HepG2 (cell line): Measurements from ENCODE around the gene EMC9. TPM values are rescaled to one million over a fixed set of nuclear protein-coding genes. Genes with fewer than 3 reads are reported as not detected.
A peak's percentile ranks its signal among the peaks of the same experiment; 100 is the strongest.

Source experiments
- CAMTA2 ChIP-seq: sonication (generic); formaldehyde crosslinking; IDR thresholded peaks from 2 replicates; pipeline ENCODE4 v1.4.0; 2020; ENCODE audit warnings: mild to moderate bottlenecking, missing genetic modification reagents, borderline replicate concordance
- FUBP1 ChIP-seq: sonication (generic); formaldehyde crosslinking; IDR thresholded peaks from 2 replicates; pipeline ENCODE4 v1.5.1; 2020; ENCODE audit warnings: missing genetic modification reagents, mild to moderate bottlenecking, borderline replicate concordance
- HCFC1 ChIP-seq: fragments of 150-350 bp; IDR thresholded peaks from 2 replicates; pipeline ENCODE4 v1.6.1; 2014; ENCODE audit warnings: low read depth, low read length
- HDAC1 ChIP-seq: sonication (generic); formaldehyde crosslinking; IDR thresholded peaks from 2 replicates; pipeline ENCODE4 v1.5.1; 2020; ENCODE audit warnings: mild to moderate bottlenecking, missing genetic modification reagents
- IRF9 ChIP-seq: sonication (generic); formaldehyde crosslinking; IDR thresholded peaks from 2 replicates; pipeline ENCODE4 v1.8.0; 2022; ENCODE audit warnings: missing genetic modification reagents, mild to moderate bottlenecking, borderline replicate concordance
- JDP2 ChIP-seq: sonication (generic); formaldehyde crosslinking; IDR thresholded peaks from 2 replicates; pipeline ENCODE4 v1.8.1; 2022; ENCODE audit warnings: missing genetic modification reagents, borderline replicate concordance
- MATR3 ChIP-seq: sonication (generic); formaldehyde crosslinking; IDR thresholded peaks from 2 replicates; pipeline ENCODE4 v1.4.0; 2020; ENCODE audit warnings: missing genetic modification reagents
- NBN ChIP-seq: fragments of 450-650 bp; conservative IDR thresholded peaks from 2 replicates; pipeline ENCODE4 v1.6.1; 2017
- NKX3-1 ChIP-seq: sonication (generic); formaldehyde crosslinking; IDR thresholded peaks from 2 replicates; pipeline ENCODE4 v1.5.0; 2020; ENCODE audit warnings: missing genetic modification reagents
- PAX8 ChIP-seq: sonication (generic); formaldehyde crosslinking; IDR thresholded peaks from 2 replicates; pipeline ENCODE4 v1.8.0; 2022; ENCODE audit warnings: mild to moderate bottlenecking, missing genetic modification reagents, borderline replicate concordance
- POLR2AphosphoS2 ChIP-seq: IDR thresholded peaks from 2 replicates; pipeline ENCODE4 v1.6.1; 2011; ENCODE audit warnings: low read depth, low read length, improper control_type of control experiment
- SAFB2 ChIP-seq: sonication (generic); formaldehyde crosslinking; IDR thresholded peaks from 2 replicates; pipeline ENCODE4 v1.5.1; 2020; ENCODE audit warnings: missing genetic modification reagents, low read depth, mild to moderate bottlenecking, borderline replicate concordance
- SMAD9 ChIP-seq: sonication (generic); formaldehyde crosslinking; IDR thresholded peaks from 2 replicates; pipeline ENCODE4 v1.5.1; 2020; ENCODE audit warnings: mild to moderate bottlenecking, missing genetic modification reagents
- SUZ12 ChIP-seq: fragments of 150-350 bp; IDR thresholded peaks from 2 replicates; pipeline ENCODE4 v1.6.1; 2014; ENCODE audit warnings: low read depth, low read length
- ZBTB2 ChIP-seq: sonication (generic); formaldehyde crosslinking; IDR thresholded peaks from 2 replicates; pipeline ENCODE4 v1.8.0; 2022; ENCODE audit warnings: low read depth, missing genetic modification reagents
- ZKSCAN1 ChIP-seq: fragments of 150-350 bp; IDR thresholded peaks from 2 replicates; pipeline ENCODE4 v1.6.1; 2014; ENCODE audit warnings: low read length
- ZNF143 ChIP-seq: sonication (generic); formaldehyde crosslinking; IDR thresholded peaks from 2 replicates; pipeline ENCODE4 v1.4.0; 2020; ENCODE audit warnings: missing genetic modification reagents
- ZNF33B ChIP-seq: sonication (generic); formaldehyde crosslinking; IDR thresholded peaks from 2 replicates; pipeline ENCODE4 v1.5.1; 2020; ENCODE audit warnings: mild to moderate bottlenecking, missing genetic modification reagents
- ZNF510 ChIP-seq: sonication (generic); formaldehyde crosslinking; IDR thresholded peaks from 2 replicates; pipeline ENCODE4 v1.4.0; 2020; ENCODE audit warnings: low read depth, mild to moderate bottlenecking, missing genetic modification reagents
- ZNF576 ChIP-seq: sonication (generic); formaldehyde crosslinking; IDR thresholded peaks from 2 replicates; pipeline ENCODE4 v1.4.0; 2020; ENCODE audit warnings: mild to moderate bottlenecking, missing genetic modification reagents
- ZNF768 ChIP-seq: sonication (generic); formaldehyde crosslinking; IDR thresholded peaks from 2 replicates; pipeline ENCODE4 v1.4.0; 2020; ENCODE audit warnings: missing genetic modification reagents
- ZNF841 ChIP-seq: sonication (generic); formaldehyde crosslinking; IDR thresholded peaks from 2 replicates; pipeline ENCODE4 v1.8.1; 2023; ENCODE audit warnings: missing genetic modification reagents, borderline replicate concordance
- ZNF891 ChIP-seq: sonication (generic); formaldehyde crosslinking; IDR thresholded peaks from 2 replicates; pipeline ENCODE4 v1.5.0; 2020; ENCODE audit warnings: mild to moderate bottlenecking, missing genetic modification reagents
- polyA plus RNA-seq, 8 experiments: library from polyadenylated mRNA; depleted of rRNA in 3 of 8; stranded (reverse) in 7 of 8; unstranded in 1 of 8; fragments of >200 nt; fragmentation: Illumina TruSeq in 4 of 8; extraction: Trizol in 4 of 8; gene quantifications; 2 replicates each; pipeline versions ENCODE4 v1.2.1 to v1.2.3, GENCODE V29; 2011 to 2016; ENCODE audit warnings: low read depth in 4 of 8, missing spikeins in 1 of 8, mixed read lengths in 1 of 8; ENCODE audit not compliant: insufficient read depth in 1 of 8
- total RNA-seq, 5 experiments: library from RNA; depleted of rRNA; stranded (reverse); fragments of >200 nt; fragmentation: Illumina TruSeq; extraction: Trizol; gene quantifications; 2 replicates each; pipeline ENCODE4 v1.2.3, GENCODE V29; 2016; ENCODE audit warnings: low read depth in 1 of 5

The EMC9 gene
- total and polyA plus RNA-seq, 2 of the 13 experiments (the other 11 are each of a cell fraction or from before 2014, with no cell fraction given), result 60.5 to 78.7 TPM

- TF ChIP-seq MATR3 (CRISPR knock-in tag) (0 out of 2 replicates have a peak, but pooled peaks have one; percentile 37), ZNF768 (CRISPR knock-in tag) (peak; percentile 53; the same call in 1 of the 2 replicates), HDAC1 (CRISPR knock-in tag) (no peak), JDP2 (no peak), ZNF576 (peak; percentile 82; the same call in 1 of the 2 replicates), ZNF33B (0 out of 2 replicates have a peak, but pooled peaks have one; percentile 59), IRF9 (CRISPR knock-in tag) (peak; percentile 84; the same call in 1 of the 2 replicates), CAMTA2 (peak; percentile 87; the same call in 1 of the 2 replicates), SMAD9 (CRISPR knock-in tag) (peak; percentile 91), SAFB2 (CRISPR knock-in tag) (peak; percentile 56; the same call in 1 of the 2 replicates), ZKSCAN1 (no peak), ZNF143 (peak; percentile 26; the same call in 1 of the 2 replicates), FUBP1 (CRISPR knock-in tag) (0 out of 2 replicates have a peak, but pooled peaks have one; percentile 8), POLR2AphosphoS2 (no peak), ZNF891 (CRISPR knock-in tag) (no peak), ZNF841 (CRISPR knock-in tag) (no peak), NBN (no peak), ZNF510 (CRISPR knock-in tag) (peak; percentile 60; the same call in 1 of the 2 replicates), NKX3-1 (CRISPR knock-in tag) (0 out of 2 replicates have a peak, but pooled peaks have one; percentile 47), ZBTB2 (CRISPR knock-in tag) (no peak), HCFC1 (0 out of 2 replicates have a peak, but pooled peaks have one; percentile 1), SUZ12 (no peak), PAX8 (peak; percentile 46; the same call in 1 of the 2 replicates)
These were observed 6.5 kb upstream of the EMC9 start (continued) for GRCh38 chr14:24147761-24148428.
